Measurements from ENCODE around the gene AQP1.

- TF ChIP-seq CTCF (conservative IDR thresholded peaks at IDR 0.05; ENCODE audit: low read depth, low read length) (no peak), EZH2phosphoT487 (IDR thresholded peaks at IDR 0.05; ENCODE audit: borderline replicate concordance, low read length) (no peak)
These were observed 20.4 kb downstream of the AQP1 start for GRCh38 chr7:30931929-30932540.

Data from PC-3 (cell line).